Breast epithelium (tissue), 4 donors: ENCODE data around the gene TRIM65. TPM values are rescaled to one million over a fixed set of nuclear protein-coding genes. Genes with fewer than 3 reads are reported as not detected.

Experiments
- DNase-seq, 2 donors: peaks; one replicate each; pipeline ENCODE4 v3.0.0-alpha.2; 2019; ENCODE audit warnings: low spot score in 2 of 2
- H3K27ac ChIP-seq, 2 donors: fragments of 200-600 bp; sonication (generic) in 1 of 2; one replicate each; pipeline ENCODE4 v1.5.1; 2016 to 2019; ENCODE audit warnings: mild to moderate bottlenecking in 1 of 2
- H3K27me3 ChIP-seq, 2 donors: fragments of 200-600 bp; sonication (generic) in 1 of 2; one replicate each; pipeline versions ENCODE4 v1.5.1 to v1.6.0; 2017 to 2019; ENCODE audit warnings: control low read depth in 1 of 2, mild to moderate bottlenecking in 1 of 2
- H3K36me3 ChIP-seq: fragments of 200-600 bp; one replicate; pipeline ENCODE4 v1.5.1; 2019
- H3K4me1 ChIP-seq, 2 donors: fragments of 200-600 bp; sonication (generic); one replicate each; pipeline ENCODE4 v1.5.1; 2016 to 2019; ENCODE audit warnings: control low read depth in 1 of 2
- H3K4me3 ChIP-seq, 3 donors: fragments of 200-600 bp; sonication (generic); 1 replicate in 2 of 3; 2 replicates in 1 of 3; pipeline ENCODE4 v1.5.1; 2016 to 2019; ENCODE audit warnings: mild to moderate bottlenecking in 3 of 3, moderate library complexity in 2 of 3
- H3K9me3 ChIP-seq, 2 donors: fragments of 200-600 bp; sonication (generic) in 1 of 2; one replicate each; pipeline ENCODE4 v1.5.1; 2016 to 2019; ENCODE audit warnings: control low read depth in 1 of 2
- POLR2A ChIP-seq: fragments of 450-650 bp; IDR thresholded peaks from one replicate; pipeline ENCODE4 v1.6.1; 2016; ENCODE audit warnings: antibody characterized with exemption, mild to moderate bottlenecking, moderate library complexity
- POLR2AphosphoS5 ChIP-seq, 3 donors: sonication (generic); formaldehyde crosslinking; IDR thresholded peaks; one replicate each; pipeline ENCODE4 v1.6.1; 2017; ENCODE audit warnings: antibody characterized with exemption in 3 of 3
- intact Hi-C: fragments of 100-400 bp; cut with DNase I; formaldehyde crosslinking; loops from one replicate; pipeline ENCODE4 v1.15.1; 2023; ENCODE audit warnings: low total_unique reads
- total RNA-seq, 3 donors: library from RNA; depleted of rRNA; stranded (reverse); fragments of >200 nt; gene quantifications; one replicate each; pipeline ENCODE4 v1.1.0, GENCODE V29; 2016
- TF ChIP-seq, protein P1 (sequence below), 3 donors: fragments of 450-650 bp; IDR thresholded peaks; one replicate each; pipeline ENCODE4 v1.5.1; 2016 to 2017; ENCODE audit warnings: antibody characterized with exemption in 3 of 3, mild to moderate bottlenecking in 3 of 3, moderate library complexity in 3 of 3

Gene TRIM65
- total RNA-seq, 3 donors from 2014 or later: 16.7 to 28.8 (median 23.3) TPM

DNA sequence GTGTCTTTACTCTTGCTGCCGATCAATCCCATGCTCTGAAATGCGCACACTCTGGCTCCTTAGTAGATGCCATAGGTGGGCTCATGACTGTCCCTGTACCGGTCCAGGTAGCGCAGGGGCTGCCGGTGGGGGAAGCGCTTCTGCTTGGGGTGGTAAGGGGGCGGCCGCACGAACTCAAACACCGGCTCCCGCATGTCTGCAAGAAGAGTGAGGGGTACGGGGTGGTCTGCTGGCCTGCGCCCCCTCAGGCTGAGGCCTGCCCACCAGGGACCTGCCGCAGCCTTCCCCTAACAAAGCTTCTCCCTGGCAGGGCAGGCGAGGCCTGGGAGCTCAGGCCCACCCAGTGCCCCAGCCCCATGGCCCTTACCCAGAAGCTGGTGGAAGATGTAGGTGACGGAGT is 2.0 kb upstream of the TRIM65 start:
- no peak for DNase-seq
- Histone ChIP-seq H3K27ac (no peak overlapping the region), H3K36me3 (no peaks in the 10 kb centered on the region), H3K27me3 (no peaks in the 10 kb centered on the region), H3K9me3 (no peaks in the 10 kb centered on the region), H3K4me3 (no peak overlapping the region), H3K4me1 (peaks cover 0 to 19% of the 10 kb centered on the region in 2 donors)
- no peak for TF ChIP-seq POLR2A
- TF ChIP-seq POLR2AphosphoS5 (IDR thresholded peaks at IDR 0.05): no peak
- TF ChIP-seq, protein P1, sequence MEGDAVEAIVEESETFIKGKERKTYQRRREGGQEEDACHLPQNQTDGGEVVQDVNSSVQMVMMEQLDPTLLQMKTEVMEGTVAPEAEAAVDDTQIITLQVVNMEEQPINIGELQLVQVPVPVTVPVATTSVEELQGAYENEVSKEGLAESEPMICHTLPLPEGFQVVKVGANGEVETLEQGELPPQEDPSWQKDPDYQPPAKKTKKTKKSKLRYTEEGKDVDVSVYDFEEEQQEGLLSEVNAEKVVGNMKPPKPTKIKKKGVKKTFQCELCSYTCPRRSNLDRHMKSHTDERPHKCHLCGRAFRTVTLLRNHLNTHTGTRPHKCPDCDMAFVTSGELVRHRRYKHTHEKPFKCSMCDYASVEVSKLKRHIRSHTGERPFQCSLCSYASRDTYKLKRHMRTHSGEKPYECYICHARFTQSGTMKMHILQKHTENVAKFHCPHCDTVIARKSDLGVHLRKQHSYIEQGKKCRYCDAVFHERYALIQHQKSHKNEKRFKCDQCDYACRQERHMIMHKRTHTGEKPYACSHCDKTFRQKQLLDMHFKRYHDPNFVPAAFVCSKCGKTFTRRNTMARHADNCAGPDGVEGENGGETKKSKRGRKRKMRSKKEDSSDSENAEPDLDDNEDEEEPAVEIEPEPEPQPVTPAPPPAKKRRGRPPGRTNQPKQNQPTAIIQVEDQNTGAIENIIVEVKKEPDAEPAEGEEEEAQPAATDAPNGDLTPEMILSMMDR (IDR thresholded peaks at IDR 0.05): no peak
- intact Hi-C loops: no loop called here

DNA sequence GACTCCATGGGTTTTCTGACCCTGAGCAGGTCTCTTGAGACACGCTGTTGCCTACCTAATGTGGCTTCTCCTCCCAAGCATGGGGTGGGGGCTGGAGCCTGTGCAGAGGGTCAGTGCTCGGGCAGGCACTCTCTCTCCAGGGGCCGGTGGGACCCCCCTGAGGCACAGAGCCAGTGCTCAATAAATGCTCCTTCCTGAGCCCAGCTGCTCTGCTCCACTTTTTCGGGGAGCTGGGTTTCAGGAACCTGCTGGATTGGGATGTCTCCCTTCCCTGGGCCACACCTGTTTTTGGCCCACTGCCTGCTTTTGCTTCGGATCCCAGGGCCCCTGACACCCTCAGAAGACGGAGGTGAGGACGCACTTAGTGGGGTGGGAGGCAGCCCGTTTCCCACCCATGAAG is 1.3 kb upstream of the TRIM65 start:
- Histone ChIP-seq H3K4me1 (peaks cover 0 to 16% of the 10 kb centered on the region in 2 donors), H3K27ac (no peak overlapping the region), H3K9me3 (no peaks in the 10 kb centered on the region), H3K36me3 (no peaks in the 10 kb centered on the region), H3K4me3 (no peak overlapping the region), H3K27me3 (no peaks in the 10 kb centered on the region)
- DNase-seq: no peak
- TF ChIP-seq, protein P1 (IDR thresholded peaks at IDR 0.05): no peak
- TF ChIP-seq POLR2AphosphoS5 (IDR thresholded peaks at IDR 0.05) (no peak), POLR2A (no peak)
- intact Hi-C loops: no loop called here

DNA sequence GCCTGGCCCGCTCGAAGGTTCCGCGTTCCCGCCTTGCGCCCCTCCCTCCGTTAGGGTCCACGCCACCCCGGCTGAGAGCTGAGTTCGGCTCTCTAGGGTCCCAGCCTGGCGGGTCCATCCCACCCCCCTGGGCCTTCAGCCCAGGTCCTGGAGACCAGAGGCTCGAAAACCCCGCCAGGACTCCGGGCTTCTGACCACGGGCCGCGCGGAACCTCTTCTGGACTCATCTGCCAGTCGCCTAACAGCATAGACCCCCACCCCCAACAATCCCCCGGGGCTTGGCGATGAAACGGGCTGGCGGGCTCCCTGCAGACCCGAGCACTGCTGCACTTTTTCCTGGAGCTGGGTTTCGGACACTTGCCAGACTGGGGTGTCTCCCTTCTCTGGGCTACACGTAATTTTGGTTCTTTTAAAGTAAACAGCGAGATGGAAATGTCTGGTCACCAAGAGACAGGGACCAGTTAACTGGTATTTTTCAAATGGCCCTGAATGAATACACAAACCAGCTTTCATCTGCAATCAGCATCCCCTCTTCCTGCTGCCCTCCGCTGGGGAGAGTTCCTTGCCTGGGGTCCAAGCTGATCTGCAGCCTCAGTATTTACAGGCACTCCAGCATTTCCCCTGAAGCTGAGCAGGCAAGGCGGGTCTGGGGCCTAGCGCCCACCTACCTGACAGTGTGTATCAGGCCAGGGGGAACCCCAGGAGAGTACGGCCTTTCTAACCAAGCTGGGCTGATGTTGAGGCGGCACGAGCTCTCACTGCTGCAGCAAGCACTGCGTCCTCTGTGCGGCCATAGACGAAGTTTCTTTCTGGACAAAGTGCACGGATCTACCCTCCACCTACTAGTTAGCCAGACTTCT is 639 bp upstream of the TRIM65 start:
- intact Hi-C loops: no loop called here
- no peak for DNase-seq
- no peaks in the 10 kb centered on the region for H3K36me3 ChIP-seq

DNA sequence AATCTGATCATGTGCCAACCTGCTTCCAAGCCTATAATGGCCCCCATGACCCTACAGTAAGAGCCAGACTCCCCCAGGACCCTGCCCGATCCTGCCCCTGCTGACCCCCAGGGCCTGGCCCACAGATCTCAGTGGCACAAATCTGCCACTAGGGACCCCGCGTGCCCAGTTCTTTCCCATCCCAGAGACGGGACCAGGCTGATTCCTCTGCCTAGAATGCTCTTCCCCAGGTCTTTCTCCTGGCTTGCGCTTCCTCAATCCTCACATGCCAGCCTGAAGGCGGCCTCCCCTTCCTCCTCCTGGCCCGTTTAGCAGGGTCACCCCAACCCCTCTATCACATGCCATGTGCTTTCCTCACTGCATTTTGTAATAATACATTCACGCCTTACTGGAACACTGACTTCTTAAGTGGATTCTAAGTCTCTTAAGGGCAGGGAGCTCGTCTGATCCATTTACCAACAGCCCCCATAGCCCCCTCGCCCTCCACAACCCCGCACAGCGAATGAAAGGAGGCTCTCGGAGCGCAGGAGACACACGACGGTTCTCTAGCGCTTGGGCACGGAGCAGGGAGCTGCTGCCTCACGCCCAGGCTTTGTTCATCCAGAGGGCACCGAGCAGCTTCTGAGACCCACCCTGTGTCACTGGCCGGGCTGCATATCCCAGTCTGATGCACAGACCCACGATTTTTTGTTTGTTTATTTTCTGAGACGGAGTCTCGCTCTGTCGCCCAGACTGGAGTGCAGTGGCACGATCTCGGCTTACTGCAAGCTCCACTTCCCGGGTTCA is 1.2 kb downstream of the TRIM65 start:
- Histone ChIP-seq H3K27ac (peak overlapping the region; percentile 90 to 92), H3K27me3 (no peaks in the 10 kb centered on the region), H3K36me3 (no peaks in the 10 kb centered on the region), H3K4me1 (peaks cover 0 to 16% of the 10 kb centered on the region in 2 donors), H3K4me3 (peak overlapping the region; percentile 66 to 84 (median 80)), H3K9me3 (no peaks in the 10 kb centered on the region)
- DNase-seq: no peak
- intact Hi-C loops: no loop called here
- TF ChIP-seq, protein P1 (IDR thresholded peaks at IDR 0.05): peak in 1 of 3 donors; percentile 9
- no peak for TF ChIP-seq POLR2AphosphoS5 (IDR thresholded peaks at IDR 0.05)

More for the DNA sequence above, 639 bp upstream of the TRIM65 start:
- H3K9me3 ChIP-seq: no peaks in the 10 kb centered on the region
- peaks cover 0 to 16% of the 10 kb centered on the region in 2 donors for H3K4me1 ChIP-seq
- peak overlapping the region; percentile 66 to 84 (median 80) for H3K4me3 ChIP-seq
- peak overlapping the region; percentile 90 to 92 for H3K27ac ChIP-seq
- H3K27me3 ChIP-seq: no peaks in the 10 kb centered on the region
- TF ChIP-seq POLR2AphosphoS5 (IDR thresholded peaks at IDR 0.05): no peak
- TF ChIP-seq, protein P1 (IDR thresholded peaks at IDR 0.05): no peak
- TF ChIP-seq POLR2A: no peak
